ENCODE data around the gene LGALS7.

GRCh38 chr19:38808741-38809140, 35.4 kb upstream of the LGALS7 start:
- no peak for TF ChIP-seq MAX (IDR thresholded peaks at IDR 0.05)
- TF ChIP-seq TCF12 (IDR thresholded peaks at IDR 0.05; ENCODE audit: low read depth), result no peak
- TF ChIP-seq EP300 (IDR thresholded peaks at IDR 0.05; ENCODE audit: borderline replicate concordance), result no peak
- TF ChIP-seq, protein P1, sequence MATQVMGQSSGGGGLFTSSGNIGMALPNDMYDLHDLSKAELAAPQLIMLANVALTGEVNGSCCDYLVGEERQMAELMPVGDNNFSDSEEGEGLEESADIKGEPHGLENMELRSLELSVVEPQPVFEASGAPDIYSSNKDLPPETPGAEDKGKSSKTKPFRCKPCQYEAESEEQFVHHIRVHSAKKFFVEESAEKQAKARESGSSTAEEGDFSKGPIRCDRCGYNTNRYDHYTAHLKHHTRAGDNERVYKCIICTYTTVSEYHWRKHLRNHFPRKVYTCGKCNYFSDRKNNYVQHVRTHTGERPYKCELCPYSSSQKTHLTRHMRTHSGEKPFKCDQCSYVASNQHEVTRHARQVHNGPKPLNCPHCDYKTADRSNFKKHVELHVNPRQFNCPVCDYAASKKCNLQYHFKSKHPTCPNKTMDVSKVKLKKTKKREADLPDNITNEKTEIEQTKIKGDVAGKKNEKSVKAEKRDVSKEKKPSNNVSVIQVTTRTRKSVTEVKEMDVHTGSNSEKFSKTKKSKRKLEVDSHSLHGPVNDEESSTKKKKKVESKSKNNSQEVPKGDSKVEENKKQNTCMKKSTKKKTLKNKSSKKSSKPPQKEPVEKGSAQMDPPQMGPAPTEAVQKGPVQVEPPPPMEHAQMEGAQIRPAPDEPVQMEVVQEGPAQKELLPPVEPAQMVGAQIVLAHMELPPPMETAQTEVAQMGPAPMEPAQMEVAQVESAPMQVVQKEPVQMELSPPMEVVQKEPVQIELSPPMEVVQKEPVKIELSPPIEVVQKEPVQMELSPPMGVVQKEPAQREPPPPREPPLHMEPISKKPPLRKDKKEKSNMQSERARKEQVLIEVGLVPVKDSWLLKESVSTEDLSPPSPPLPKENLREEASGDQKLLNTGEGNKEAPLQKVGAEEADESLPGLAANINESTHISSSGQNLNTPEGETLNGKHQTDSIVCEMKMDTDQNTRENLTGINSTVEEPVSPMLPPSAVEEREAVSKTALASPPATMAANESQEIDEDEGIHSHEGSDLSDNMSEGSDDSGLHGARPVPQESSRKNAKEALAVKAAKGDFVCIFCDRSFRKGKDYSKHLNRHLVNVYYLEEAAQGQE (IDR thresholded peaks at IDR 0.05; ENCODE audit: low read depth), result no peak
- no peak for TF ChIP-seq TEAD4 (IDR thresholded peaks at IDR 0.05)
